Testis (tissue), 2 donors: Measurements from ENCODE around the gene TBL1X.

Experiments used
- CTCF ChIP-seq, 3 experiments: fragments of 450-650 bp in 2 of 3; fragments of 200-600 bp in 1 of 3; sonication (generic) in 1 of 3; IDR thresholded peaks; one replicate each; pipeline ENCODE4 v1.5.1; 2016 to 2019; ENCODE audit warnings: antibody characterized with exemption in 3 of 3, mild to moderate bottlenecking in 2 of 3, moderate library complexity in 1 of 3
- POLR2A ChIP-seq: fragments of 450-650 bp; IDR thresholded peaks from one replicate; pipeline ENCODE4 v1.6.1; 2017; ENCODE audit warnings: antibody characterized with exemption, mild to moderate bottlenecking, moderate library complexity

GRCh38 chrX:9518051-9518450, 53.2 kb downstream of the TBL1X start:
- TF ChIP-seq CTCF (IDR thresholded peaks at IDR 0.05) (no peak), POLR2A (no peak)
